Thymus (tissue), 11 donors: ENCODE measurements around the gene PFN1. TPM values are rescaled to one million over a fixed set of nuclear protein-coding genes. Genes with fewer than 3 reads are reported as not detected.
A peak's percentile ranks its signal among the peaks of the same experiment; 100 is the strongest.

ENCODE experiments used
- DNase-seq, 9 donors: peaks; one replicate each; pipeline ENCODE4 v3.0.0-alpha.2; 2013; ENCODE audit warnings: low spot score in 9 of 9, low read depth in 6 of 9, missing footprints in 1 of 9
- H3K27ac ChIP-seq, 2 donors: one replicate each; pipeline ENCODE4 v1.5.1; 2013; ENCODE audit warnings: control low read depth in 1 of 2, low read depth in 1 of 2, low read length in 1 of 2, mild to moderate bottlenecking in 1 of 2, moderate library complexity in 1 of 2
- H3K27me3 ChIP-seq, 2 donors: one replicate each; pipeline ENCODE4 v1.5.1; 2013; ENCODE audit warnings: low read length in 1 of 2; ENCODE audit not compliant: control insufficient read depth in 2 of 2, insufficient read depth in 1 of 2
- H3K36me3 ChIP-seq, 2 donors: one replicate each; pipeline ENCODE4 v1.5.1; 2013; ENCODE audit warnings: low read length in 1 of 2, mild to moderate bottlenecking in 1 of 2, moderate library complexity in 1 of 2; ENCODE audit not compliant: control insufficient read depth in 2 of 2, insufficient read depth in 2 of 2
- H3K4me1 ChIP-seq, 2 donors: one replicate each; pipeline ENCODE4 v1.5.1; 2013; ENCODE audit warnings: low read length in 2 of 2; ENCODE audit not compliant: control insufficient read depth in 2 of 2, insufficient read depth in 2 of 2
- H3K4me3 ChIP-seq, 2 donors: one replicate each; pipeline ENCODE4 v1.5.1; 2013; ENCODE audit warnings: low read length in 2 of 2, control low read depth in 1 of 2, mild to moderate bottlenecking in 1 of 2
- H3K9me3 ChIP-seq, 2 donors: one replicate each; pipeline ENCODE4 v1.5.1; 2013; ENCODE audit warnings: low read length in 1 of 2, mild to moderate bottlenecking in 1 of 2; ENCODE audit not compliant: control insufficient read depth in 2 of 2, insufficient read depth in 1 of 2
- WGBS: extraction: QIAGEN DNeasy Blood & Tissue Kit; methylation state at CpG from one replicate; pipeline ENCODE4 v1.1.7; 2013; 5-methylcytosine and 5-hydroxymethylcytosine counted together
- polyA plus RNA-seq: library from polyadenylated mRNA; stranded (reverse); fragments of 200-250 nt; gene quantifications from one replicate; pipeline ENCODE4 v1.2.3, GENCODE V29; 2013
- total RNA-seq: library from RNA; stranded (reverse); fragments of 120-200 nt; gene quantifications from one replicate; pipeline ENCODE4 v1.2.4, GENCODE V29; 2013
- donor health status: healthy.

Gene PFN1
- total and polyA plus RNA-seq, 2 donors = 635 to 727 TPM

DNA sequence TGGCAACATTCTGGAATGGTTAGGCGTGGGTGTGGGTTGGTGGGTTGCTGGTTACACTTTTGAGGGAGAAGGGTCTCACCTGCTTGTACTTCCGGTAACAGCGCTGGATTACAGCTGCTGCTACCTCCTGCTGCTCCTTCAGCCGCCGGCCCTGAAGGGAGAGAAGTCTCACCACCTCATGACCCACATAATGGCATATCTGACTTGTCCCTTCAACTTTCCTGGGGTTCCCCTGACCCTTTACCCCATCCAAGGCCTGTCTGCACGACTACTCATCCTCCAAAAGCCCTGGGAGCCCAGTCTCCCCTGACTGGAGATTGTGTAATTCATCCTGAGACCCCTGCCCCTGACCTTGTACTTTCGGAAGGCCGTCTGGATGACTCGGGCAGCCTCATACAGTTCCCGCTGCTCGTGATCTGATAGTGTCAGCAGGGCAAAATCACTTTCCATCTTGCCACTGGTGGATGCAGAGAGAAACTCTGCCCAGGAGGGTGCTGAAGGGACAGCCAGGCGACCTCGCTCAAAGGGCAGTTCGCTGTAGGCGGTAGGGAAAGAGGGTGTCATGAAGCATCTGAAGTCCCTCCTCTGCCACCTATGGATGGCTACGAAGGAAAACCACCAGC lies 21.3 kb upstream of the PFN1 start:
- WGBS = 96% methylated on average over 16 of the region's 16 CpGs
- Histone ChIP-seq H3K36me3 (peaks cover 31 to 51% of the 10 kb centered on the region in 2 donors), H3K4me1 (peaks cover 11 to 35% of the 10 kb centered on the region in 2 donors)

DNA sequence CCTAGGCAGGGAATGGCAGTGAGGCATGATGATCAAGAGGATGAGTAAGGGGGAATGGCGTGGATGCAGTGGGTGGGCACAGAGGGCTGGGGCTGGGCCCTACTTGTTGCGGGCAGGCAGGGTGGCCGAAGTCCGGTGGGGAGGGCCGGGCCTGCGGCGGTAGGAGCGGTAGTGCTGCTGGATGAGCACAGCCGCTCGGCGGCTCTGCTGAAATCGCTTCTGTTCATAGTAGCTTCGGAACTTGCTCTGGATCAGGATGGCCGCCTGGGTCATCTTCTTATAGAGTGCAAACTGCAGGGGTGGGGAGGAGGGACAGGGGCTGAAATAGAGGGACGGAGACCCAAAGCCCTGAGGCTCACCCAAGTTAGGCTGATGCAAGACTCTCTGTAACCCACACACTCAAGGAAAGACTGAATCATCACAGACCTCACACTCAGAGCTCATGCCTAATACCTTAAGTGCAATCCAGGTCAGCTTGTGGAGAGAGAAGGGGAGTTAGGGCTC lies 20.8 kb upstream of the PFN1 start:
- Histone ChIP-seq H3K27ac (peak overlapping the region; percentile 47 to 97), H3K4me3 (peak overlapping the region in 1 of 2 donors; percentile 92), H3K36me3 (peaks cover 27 to 48% of the 10 kb centered on the region in 2 donors), H3K27me3 (no peaks in the 10 kb centered on the region), H3K9me3 (peaks cover 0 to 5% of the 10 kb centered on the region in 2 donors), H3K4me1 (peaks cover 11 to 33% of the 10 kb centered on the region in 2 donors)
- WGBS = 98% methylated on average over 15 of the region's 15 CpGs
- no peak for DNase-seq

More for the DNA sequence above, 21.3 kb upstream of the PFN1 start:
- H3K4me3 ChIP-seq = no peak overlapping the region
- peak overlapping the region in 1 of 2 donors; percentile 17 for H3K27ac ChIP-seq
- H3K9me3 ChIP-seq = peaks cover 0 to 5% of the 10 kb centered on the region in 2 donors
- H3K27me3 ChIP-seq = no peaks in the 10 kb centered on the region
- no peak for DNase-seq

DNA sequence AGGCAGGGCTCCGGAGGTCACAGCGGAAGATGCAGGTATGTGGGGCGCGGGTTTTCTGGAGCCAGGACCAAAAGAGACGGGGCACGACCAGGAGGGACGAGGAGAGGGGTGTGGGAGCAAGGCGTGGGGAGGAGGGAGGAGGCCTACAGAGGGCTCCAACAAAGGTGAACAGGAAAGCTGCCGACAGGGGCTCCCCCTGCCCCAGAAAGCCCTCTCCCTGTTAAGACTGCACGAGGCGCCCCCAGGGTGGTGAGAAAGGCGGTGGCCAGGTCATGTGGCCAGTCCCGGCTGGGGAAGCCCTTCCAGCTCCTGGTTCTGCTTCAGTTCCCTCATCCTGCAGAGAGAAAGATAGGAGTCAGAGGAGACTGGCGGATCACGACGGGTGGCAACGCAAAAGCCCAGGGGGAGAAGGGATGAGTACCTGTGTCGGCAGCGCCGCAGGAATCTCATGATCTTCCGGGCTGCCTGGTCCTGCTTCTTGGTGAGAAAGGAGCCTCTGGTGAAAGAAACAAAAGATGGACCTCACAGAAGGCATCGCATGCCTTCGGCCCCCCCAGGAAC lies 20.2 kb upstream of the PFN1 start:
- Histone ChIP-seq H3K27me3 (no peaks in the 10 kb centered on the region), H3K9me3 (peaks cover 0 to 5% of the 10 kb centered on the region in 2 donors), H3K4me1 (peaks cover 11 to 33% of the 10 kb centered on the region in 2 donors), H3K36me3 (peaks cover 22 to 43% of the 10 kb centered on the region in 2 donors), H3K4me3 (peak overlapping the region; percentile 66 to 92), H3K27ac (peak overlapping the region; percentile 87 to 97)
- no peak for DNase-seq
- whole genome bisulfite sequencing = 63% methylated on average over 23 of the region's 23 CpGs

DNA sequence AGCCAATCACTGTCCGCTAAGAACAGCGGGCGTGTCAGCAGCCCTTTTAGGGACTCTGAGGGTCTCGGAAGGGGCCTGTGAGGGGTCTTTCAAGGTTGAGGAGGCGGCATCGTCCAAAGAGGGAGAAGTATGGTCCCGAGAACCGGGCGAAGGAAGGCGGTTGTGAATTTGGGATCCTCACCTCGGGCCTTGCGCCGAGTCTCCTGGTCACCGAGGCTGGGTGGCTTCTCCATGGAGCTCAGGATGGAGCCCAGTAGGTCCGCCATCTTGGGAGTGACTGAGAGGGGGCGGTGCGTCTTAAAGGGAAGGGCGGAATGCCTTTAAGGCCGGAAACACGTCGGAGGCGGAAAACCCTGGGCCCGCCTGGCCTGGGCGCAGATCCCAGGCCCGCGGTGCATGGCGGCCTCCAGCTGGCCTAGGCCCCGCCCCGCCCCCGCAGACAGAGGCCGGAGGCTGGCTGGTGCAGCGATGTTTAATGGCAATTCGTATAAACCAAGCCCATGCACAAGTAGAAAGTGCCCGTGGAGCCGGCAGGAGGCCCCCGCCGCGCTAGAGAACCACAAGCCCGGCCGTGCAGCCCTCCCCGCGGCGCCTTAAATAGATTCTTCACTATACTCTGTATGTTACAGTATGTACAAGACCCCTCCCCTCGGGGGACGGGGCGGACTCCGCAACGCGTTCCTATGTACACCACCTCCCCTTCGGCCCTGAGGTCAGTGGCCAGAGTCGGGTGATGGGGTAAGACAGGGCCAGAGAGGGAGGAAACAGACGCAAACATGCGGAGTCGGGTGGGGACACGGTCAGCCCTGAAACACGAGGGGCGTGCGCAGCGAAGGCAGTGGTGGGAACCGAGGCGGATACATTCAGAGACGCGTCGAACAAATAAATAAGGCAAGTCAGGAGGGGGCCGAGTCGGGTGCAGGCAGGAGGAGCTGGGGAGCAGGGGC lies 19.5 kb upstream of the PFN1 start, which contains the start of gene SPAG7:
TSS of gene SPAG7 (minus strand) at position 279 of the 947 bp plus-strand sequence. CDS start at position 266, 13 bp downstream.
- H3K4me1 ChIP-seq = peaks cover 11 to 33% of the 10 kb centered on the region in 2 donors
- peaks cover 0 to 5% of the 10 kb centered on the region in 2 donors for H3K9me3 ChIP-seq
- peaks cover 18 to 39% of the 10 kb centered on the region in 2 donors for H3K36me3 ChIP-seq
- H3K27me3 ChIP-seq = no peaks in the 10 kb centered on the region
- H3K4me3 ChIP-seq = peak within 1 kb of the TSS; percentile 66 to 92
- DNase-seq = peak; percentile 92 to 98 (median 96)
- peak within 1 kb of the TSS; percentile 87 to 97 for H3K27ac ChIP-seq
- 1% methylated on average over 66 of the region's 66 CpGs for WGBS

DNA sequence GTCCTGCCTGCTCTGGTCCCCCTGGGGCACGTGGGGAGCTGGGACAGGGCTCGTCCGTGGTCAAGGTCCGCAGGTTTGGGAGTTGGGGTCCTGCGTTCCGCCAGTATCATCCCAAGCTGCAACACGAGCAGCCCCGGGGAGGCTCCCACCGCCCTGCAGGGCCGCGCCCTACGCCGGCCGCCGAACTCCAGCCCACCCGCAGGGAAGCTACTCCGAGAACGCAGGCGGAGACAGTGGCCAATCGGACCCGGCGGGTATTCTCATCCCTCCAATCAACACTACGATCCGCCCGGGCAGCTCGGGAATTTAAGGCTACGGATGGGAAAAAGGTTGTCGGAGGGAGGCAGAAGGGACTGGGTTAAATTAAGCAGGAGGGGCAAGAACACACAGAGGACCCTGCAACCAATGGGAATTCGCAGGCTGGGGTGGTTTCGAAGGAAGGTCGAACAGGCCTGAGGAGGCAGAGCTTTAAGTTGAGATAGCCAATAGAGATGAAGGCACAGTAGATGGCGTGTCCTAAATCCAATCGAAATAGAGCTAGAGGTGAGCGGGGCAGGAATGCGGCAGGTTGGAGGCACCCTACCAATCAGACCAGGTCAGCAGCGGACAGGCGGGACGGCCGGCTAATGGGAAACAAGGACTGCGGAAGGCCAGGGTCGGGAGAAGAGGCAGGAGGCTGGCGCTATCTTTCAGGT lies 18.7 kb upstream of the PFN1 start:
- Histone ChIP-seq H3K9me3 (peaks cover 0 to 5% of the 10 kb centered on the region in 2 donors), H3K4me1 (peaks cover 11 to 33% of the 10 kb centered on the region in 2 donors), H3K36me3 (peaks cover 10 to 31% of the 10 kb centered on the region in 2 donors), H3K27ac (peak overlapping the region; percentile 85 to 97), H3K27me3 (no peaks in the 10 kb centered on the region), H3K4me3 (peak overlapping the region; percentile 66 to 92)
- under 1% methylated on average over 42 of the region's 42 CpGs for WGBS
- DNase-seq = peak; percentile 86 to 98 (median 94)

DNA sequence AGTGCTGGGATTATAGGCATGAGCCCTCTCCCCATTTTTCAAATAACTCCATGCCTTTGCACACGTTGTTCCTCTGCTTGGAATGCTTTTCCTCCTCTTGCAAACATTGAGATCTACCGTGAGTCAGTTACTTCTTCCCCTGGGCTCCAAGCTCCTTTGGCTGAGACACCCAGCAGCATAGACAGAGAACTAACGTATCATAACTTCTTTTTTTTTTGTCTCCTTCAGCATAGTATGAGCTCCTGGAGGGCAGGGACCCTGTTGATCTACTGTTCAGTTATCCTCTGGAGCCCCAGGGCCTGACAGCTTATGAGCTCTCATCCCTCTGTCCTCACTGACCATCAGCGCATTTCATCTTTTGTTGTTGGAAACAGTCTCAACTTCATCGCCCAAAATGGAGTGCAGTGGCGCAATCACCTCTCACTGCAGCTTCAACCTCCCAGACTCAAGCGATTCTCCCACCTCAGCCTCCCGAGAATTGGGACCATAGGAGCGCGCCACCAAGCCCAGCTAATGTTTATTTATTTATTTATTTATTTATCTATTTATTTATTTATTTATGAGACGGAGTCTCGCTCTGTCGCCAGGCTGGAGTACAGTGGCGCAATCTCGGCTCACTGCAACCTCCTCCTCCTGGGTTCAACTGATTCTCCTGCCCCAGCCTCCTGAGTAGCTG lies 17.1 kb upstream of the PFN1 start:
- DNase-seq = no peak
- Histone ChIP-seq H3K4me1 (peaks cover 11 to 33% of the 10 kb centered on the region in 2 donors), H3K4me3 (no peak overlapping the region), H3K27ac (no peak overlapping the region), H3K27me3 (no peaks in the 10 kb centered on the region), H3K9me3 (peaks cover 0 to 5% of the 10 kb centered on the region in 2 donors), H3K36me3 (peaks cover 14 to 21% of the 10 kb centered on the region in 2 donors)
- WGBS = 98% methylated on average over 15 of the region's 15 CpGs

DNA sequence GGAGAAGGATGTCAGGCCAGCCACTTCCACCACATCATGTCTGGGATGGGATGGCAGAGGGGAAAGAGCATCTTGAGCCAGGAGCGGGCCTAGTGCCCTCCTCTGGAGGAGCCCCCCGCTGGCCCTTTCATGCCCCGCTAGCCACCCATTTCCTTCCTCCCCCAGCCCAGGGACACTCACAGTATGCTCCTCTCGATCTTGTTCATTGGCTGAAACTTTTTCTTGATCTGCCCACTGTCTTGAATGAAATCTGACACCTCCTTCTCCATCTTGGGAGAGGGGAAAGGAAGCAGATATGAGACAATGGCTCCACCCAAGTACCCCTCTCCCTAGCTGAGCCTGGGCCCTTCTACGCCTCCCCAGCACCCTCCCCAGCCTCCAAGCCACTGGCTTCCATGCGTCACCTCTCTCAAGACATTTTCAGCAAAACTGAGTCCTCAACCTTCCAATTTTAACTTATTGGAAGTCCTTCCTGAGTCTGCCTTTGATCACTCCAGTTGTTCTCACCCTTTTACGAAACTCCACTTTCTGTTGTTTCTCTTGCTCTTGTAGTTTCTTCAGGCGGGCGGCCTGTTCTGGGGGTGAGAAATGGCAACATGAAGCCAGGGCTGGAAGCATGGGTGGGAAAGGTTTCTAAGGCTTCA lies 12.1 kb upstream of the PFN1 start:
- Histone ChIP-seq H3K9me3 (no peaks in the 10 kb centered on the region), H3K36me3 (peaks cover 23 to 28% of the 10 kb centered on the region in 2 donors), H3K4me1 (peaks cover 0 to 1% of the 10 kb centered on the region in 2 donors), H3K27me3 (no peaks in the 10 kb centered on the region), H3K4me3 (no peak overlapping the region), H3K27ac (no peak overlapping the region)
- no peak for DNase-seq
- 93% methylated on average over 9 of the region's 9 CpGs for WGBS
